GM19240 (cell line): Measurements from ENCODE around the gene RPH3AL.
"Not testable (repeated sequence)": the region's sequence is repeated elsewhere in the genome, so short reads cannot be mapped to it uniquely, and the experiment has no call there.

ENCODE experiments used
- DNase-seq: peaks from one replicate; pipeline ENCODE4 v3.0.0; 2011; ENCODE audit warnings: low spot score; ENCODE audit not compliant: insufficient read length

The RPH3AL gene

GRCh38 chr17:204427-205147 lies 148.0 kb downstream of the RPH3AL start:
- no peak for DNase-seq

- no peak for DNase-seq
Measured at GRCh38 chr17:202501-202951, 150.1 kb downstream of the RPH3AL start.

- DNase-seq, result not testable (repeated sequence)
Measured at GRCh38 chr17:201736-202135, 150.9 kb downstream of the RPH3AL start.

- not testable (repeated sequence) for DNase-seq
Measured at GRCh38 chr17:201257-201656, 151.3 kb downstream of the RPH3AL start.

GRCh38 chr17:200586-200985 lies 152.0 kb downstream of the RPH3AL start:
- no peak for DNase-seq

- no peak for DNase-seq
Measured at GRCh38 chr17:199806-200545, 152.6 kb downstream of the RPH3AL start.

- DNase-seq, result no peak
Measured at GRCh38 chr17:199191-199604, 153.4 kb downstream of the RPH3AL start.

GRCh38 chr17:198225-198624 lies 154.4 kb downstream of the RPH3AL start:
- not testable (repeated sequence) for DNase-seq

- DNase-seq, result no peak
Measured at GRCh38 chr17:197352-197751, 155.3 kb downstream of the RPH3AL start.

GRCh38 chr17:194828-195602 lies 157.6 kb downstream of the RPH3AL start:
- DNase-seq, result no peak

- DNase-seq, result no peak
Measured at GRCh38 chr17:193841-194806, 158.5 kb downstream of the RPH3AL start.

GRCh38 chr17:193426-193810 lies 159.2 kb downstream of the RPH3AL start:
- no peak for DNase-seq

- DNase-seq, result no peak
Measured at GRCh38 chr17:192666-193425, 159.8 kb downstream of the RPH3AL start.

- DNase-seq, result no peak
Measured at GRCh38 chr17:189444-189843, 163.2 kb downstream of the RPH3AL start.

- no peak for DNase-seq
Measured at GRCh38 chr17:187130-187529, 165.5 kb downstream of the RPH3AL start.

GRCh38 chr17:185445-186138 lies 167.0 kb downstream of the RPH3AL start:
- DNase-seq, result no peak

GRCh38 chr17:183021-183420 lies 169.6 kb downstream of the RPH3AL start:
- DNase-seq, result no peak

- no peak for DNase-seq
Measured at GRCh38 chr17:182050-182751, 170.4 kb downstream of the RPH3AL start.
